ENCODE measurements around the gene FMN2. TPM values are rescaled to one million over a fixed set of nuclear protein-coding genes. Genes with fewer than 3 reads are reported as not detected.
"Not testable (repeated sequence)": the region's sequence is repeated elsewhere in the genome, so short reads cannot be mapped to it uniquely, and the experiment has no call there.

Gene FMN2
- polyA plus RNA-seq, 3 donors: 4.7 to 6.5 (median 4.9) TPM

- DNase-seq: no peak
Observed at GRCh38 chr1:240136402-240136801, 44.7 kb downstream of the FMN2 start.

- DNase-seq: no peak
Observed at GRCh38 chr1:240138867-240139266, 47.2 kb downstream of the FMN2 start.

GRCh38 chr1:240139511-240139910 is 47.8 kb downstream of the FMN2 start:
- DNase-seq: no peak

- no peak for DNase-seq
Observed at GRCh38 chr1:240145120-240145519, 53.4 kb downstream of the FMN2 start.

GRCh38 chr1:240148333-240148732 is 56.6 kb downstream of the FMN2 start:
- DNase-seq: no peak

GRCh38 chr1:240149484-240150094 is 57.9 kb downstream of the FMN2 start:
- peak; percentile 20 for DNase-seq

GRCh38 chr1:240151136-240151735 is 59.6 kb downstream of the FMN2 start:
- DNase-seq: no peak

- DNase-seq: no peak
Observed at GRCh38 chr1:240152611-240153297, 61.1 kb downstream of the FMN2 start.

GRCh38 chr1:240155605-240156004 is 63.9 kb downstream of the FMN2 start:
- no peak for DNase-seq

GRCh38 chr1:240164742-240165141 is 73.1 kb downstream of the FMN2 start:
- no peak for DNase-seq

GRCh38 chr1:240169188-240169587 is 77.5 kb downstream of the FMN2 start:
- no peak for DNase-seq

GRCh38 chr1:240170266-240170665 is 78.6 kb downstream of the FMN2 start:
- no peak for DNase-seq

GRCh38 chr1:240170806-240171205 is 79.1 kb downstream of the FMN2 start:
- no peak for DNase-seq

GRCh38 chr1:240171907-240172306 is 80.2 kb downstream of the FMN2 start:
- no peak for DNase-seq

GRCh38 chr1:240173836-240174235 is 82.2 kb downstream of the FMN2 start:
- no peak for DNase-seq

GRCh38 chr1:240174734-240175133 is 83.1 kb downstream of the FMN2 start:
- no peak for DNase-seq

- no peak for DNase-seq
Observed at GRCh38 chr1:240178366-240178765, 86.7 kb downstream of the FMN2 start.

- not testable (repeated sequence) for DNase-seq
Observed at GRCh38 chr1:240184682-240185081, 93.0 kb downstream of the FMN2 start.

GRCh38 chr1:240188139-240188538 is 96.5 kb downstream of the FMN2 start:
- no peak for DNase-seq

GRCh38 chr1:240189386-240189989 is 97.8 kb downstream of the FMN2 start:
- peak; percentile 24 for DNase-seq

- peak; percentile 27 for DNase-seq
Observed at GRCh38 chr1:240190881-240191401, 99.3 kb downstream of the FMN2 start.

GRCh38 chr1:240192851-240193250 is 101.2 kb downstream of the FMN2 start:
- no peak for DNase-seq

- DNase-seq: no peak
Observed at GRCh38 chr1:240193679-240194078, 102.0 kb downstream of the FMN2 start.

Measured in renal pelvis (tissue), 4 donors.